Measurements from ENCODE around the gene ADGRG6. TPM values are rescaled to one million over a fixed set of nuclear protein-coding genes. Genes with fewer than 3 reads are reported as not detected.

The ADGRG6 gene
- total and polyA plus RNA-seq, 9 of the 15 experiments (the other 6 are each of a cell fraction or from before 2014, with no cell fraction given), result under 0.01 to 0.11 (median 0.05) TPM; not detected in 5

GRCh38 chr6:142374965-142375733, 73.3 kb downstream of the ADGRG6 start (continued):
- TF ChIP-seq, protein P1, sequence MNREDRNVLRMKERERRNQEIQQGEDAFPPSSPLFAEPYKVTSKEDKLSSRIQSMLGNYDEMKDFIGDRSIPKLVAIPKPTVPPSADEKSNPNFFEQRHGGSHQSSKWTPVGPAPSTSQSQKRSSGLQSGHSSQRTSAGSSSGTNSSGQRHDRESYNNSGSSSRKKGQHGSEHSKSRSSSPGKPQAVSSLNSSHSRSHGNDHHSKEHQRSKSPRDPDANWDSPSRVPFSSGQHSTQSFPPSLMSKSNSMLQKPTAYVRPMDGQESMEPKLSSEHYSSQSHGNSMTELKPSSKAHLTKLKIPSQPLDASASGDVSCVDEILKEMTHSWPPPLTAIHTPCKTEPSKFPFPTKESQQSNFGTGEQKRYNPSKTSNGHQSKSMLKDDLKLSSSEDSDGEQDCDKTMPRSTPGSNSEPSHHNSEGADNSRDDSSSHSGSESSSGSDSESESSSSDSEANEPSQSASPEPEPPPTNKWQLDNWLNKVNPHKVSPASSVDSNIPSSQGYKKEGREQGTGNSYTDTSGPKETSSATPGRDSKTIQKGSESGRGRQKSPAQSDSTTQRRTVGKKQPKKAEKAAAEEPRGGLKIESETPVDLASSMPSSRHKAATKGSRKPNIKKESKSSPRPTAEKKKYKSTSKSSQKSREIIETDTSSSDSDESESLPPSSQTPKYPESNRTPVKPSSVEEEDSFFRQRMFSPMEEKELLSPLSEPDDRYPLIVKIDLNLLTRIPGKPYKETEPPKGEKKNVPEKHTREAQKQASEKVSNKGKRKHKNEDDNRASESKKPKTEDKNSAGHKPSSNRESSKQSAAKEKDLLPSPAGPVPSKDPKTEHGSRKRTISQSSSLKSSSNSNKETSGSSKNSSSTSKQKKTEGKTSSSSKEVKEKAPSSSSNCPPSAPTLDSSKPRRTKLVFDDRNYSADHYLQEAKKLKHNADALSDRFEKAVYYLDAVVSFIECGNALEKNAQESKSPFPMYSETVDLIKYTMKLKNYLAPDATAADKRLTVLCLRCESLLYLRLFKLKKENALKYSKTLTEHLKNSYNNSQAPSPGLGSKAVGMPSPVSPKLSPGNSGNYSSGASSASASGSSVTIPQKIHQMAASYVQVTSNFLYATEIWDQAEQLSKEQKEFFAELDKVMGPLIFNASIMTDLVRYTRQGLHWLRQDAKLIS (CRISPR knock-in tag; IDR thresholded peaks at IDR 0.05), result no peak
- TF ChIP-seq SMAD1 (IDR thresholded peaks at IDR 0.05; ENCODE audit: low read depth, low read length, partially characterized antibody) (no peak), BCL6 (CRISPR knock-in tag; IDR thresholded peaks at IDR 0.05) (no peak), ZNF146 (CRISPR knock-in tag; IDR thresholded peaks at IDR 0.05; ENCODE audit: unreplicated experiment) (no peak), ZKSCAN1 (IDR thresholded peaks at IDR 0.05; ENCODE audit: low read depth, low read length) (no peak)

- Histone ChIP-seq H3K27me3 (ENCODE audit: control insufficient read depth in 2 of 2, insufficient read depth in 2 of 2, low read length in 2 of 2) (no peaks in the 10 kb centered on the region), H3K36me3 (ENCODE audit: control insufficient read depth, insufficient read depth, low read length) (no peaks in the 10 kb centered on the region), H3K27ac (ENCODE audit: extremely low read depth, low read depth, low read length) (no peak overlapping the region), H3K79me2 (ENCODE audit: control insufficient read depth, insufficient read depth, low read length) (no peaks in the 10 kb centered on the region), H3K4me2 (ENCODE audit: insufficient read depth, low read length) (no peak overlapping the region), H3K4me1 (replicated peaks in 1 of 2; ENCODE audit: control insufficient read depth in 2 of 2, insufficient read depth in 2 of 2, low read length in 2 of 2) (no peaks in the 10 kb centered on the region; a peak in 1 of 5 replicates), H3K9me3 (replicated peaks; ENCODE audit: control insufficient read depth, insufficient read depth, low read depth, low read length) (no peaks in the 10 kb centered on the region), H4K20me1 (replicated peaks; ENCODE audit: control insufficient read depth, insufficient read depth, low read length) (no peaks in the 10 kb centered on the region), H2AFZ (ENCODE audit: low read depth, low read length) (no peak overlapping the region), H3K9ac (ENCODE audit: insufficient read depth in 1 of 2, low read depth in 2 of 2, low read length in 2 of 2) (no peak overlapping the region), H3K9me1 (ENCODE audit: control insufficient read depth, insufficient read depth, low read length) (no peaks in the 10 kb centered on the region), H3K4me3 (no peak overlapping the region)
- in situ Hi-C loops (cut with MboI) (no loop called here), intact Hi-C loops (cut with micrococcal nuclease) (no loop called here)
- DNase-seq (ENCODE audit: extremely low read depth in 1 of 4, low spot score in 3 of 4), result no peak
- CTCF ChIA-PET (ENCODE audit: low intra/inter-chr PET ratio), result no interaction called here
- POLR2A ChIA-PET, result no interaction called here
- BruUV-seq (replicated peaks), result no TSS peak
- no peak for ATAC-seq
- 0% methylated on average over 2 of the region's 2 CpGs for WGBS (ENCODE audit: insufficient coverage, low coverage, missing lambda C conversion rate)
- FAIRE-seq, result no peak
- TF ChIP-seq, protein P2, sequence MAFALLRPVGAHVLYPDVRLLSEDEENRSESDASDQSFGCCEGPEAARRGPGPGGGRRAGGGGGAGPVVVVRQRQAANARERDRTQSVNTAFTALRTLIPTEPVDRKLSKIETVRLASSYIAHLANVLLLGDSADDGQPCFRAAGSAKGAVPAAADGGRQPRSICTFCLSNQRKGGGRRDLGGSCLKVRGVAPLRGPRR (CRISPR knock-in tag; IDR thresholded peaks at IDR 0.05), result no peak
- TF ChIP-seq CBFA2T2 (conservative IDR thresholded peaks at IDR 0.05) (no peak), RBM17 (IDR thresholded peaks at IDR 0.05; ENCODE audit: borderline replicate concordance, low read depth, low read length) (no peak), CC2D1A (IDR thresholded peaks at IDR 0.05) (no peak), TAF9B (IDR thresholded peaks at IDR 0.05; ENCODE audit: partially characterized antibody) (no peak), ZNF277 (CRISPR knock-in tag; IDR thresholded peaks at IDR 0.05; ENCODE audit: borderline replicate concordance) (no peak), XRCC5 (IDR thresholded peaks at IDR 0.05; ENCODE audit: low read depth, low read length) (no peak)
- TF ChIP-seq, protein P3, sequence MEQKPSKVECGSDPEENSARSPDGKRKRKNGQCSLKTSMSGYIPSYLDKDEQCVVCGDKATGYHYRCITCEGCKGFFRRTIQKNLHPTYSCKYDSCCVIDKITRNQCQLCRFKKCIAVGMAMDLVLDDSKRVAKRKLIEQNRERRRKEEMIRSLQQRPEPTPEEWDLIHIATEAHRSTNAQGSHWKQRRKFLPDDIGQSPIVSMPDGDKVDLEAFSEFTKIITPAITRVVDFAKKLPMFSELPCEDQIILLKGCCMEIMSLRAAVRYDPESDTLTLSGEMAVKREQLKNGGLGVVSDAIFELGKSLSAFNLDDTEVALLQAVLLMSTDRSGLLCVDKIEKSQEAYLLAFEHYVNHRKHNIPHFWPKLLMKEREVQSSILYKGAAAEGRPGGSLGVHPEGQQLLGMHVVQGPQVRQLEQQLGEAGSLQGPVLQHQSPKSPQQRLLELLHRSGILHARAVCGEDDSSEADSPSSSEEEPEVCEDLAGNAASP (IDR thresholded peaks at IDR 0.05), result no peak
These were observed 74.3 kb downstream of the ADGRG6 start for GRCh38 chr6:142376115-142376514.
